Cardiac fibroblast (primary cell): ENCODE measurements around the gene AGFG1.
"Not testable (repeated sequence)": the region's sequence is repeated elsewhere in the genome, so short reads cannot be mapped to it uniquely, and the experiment has no call there.

ENCODE experiments used
- DNase-seq, 2 donors: peaks; one replicate each; pipeline versions ENCODE4 v3.0.0 to v3.0.0-alpha.2; 2010; ENCODE audit warnings: low read depth in 2 of 2
- H3K4me3 ChIP-seq, 2 donors: replicated peaks in 1 of 2; 1 replicate in 1 of 2; 2 replicates in 1 of 2; pipeline ENCODE4 v1.5.1; 2011; ENCODE audit warnings: low read depth in 2 of 2, low read length in 2 of 2, mild to moderate bottlenecking in 2 of 2, moderate library complexity in 1 of 2
- TF ChIP-seq, protein P1 (sequence below): IDR thresholded peaks from one replicate; pipeline ENCODE4 v1.5.1; 2011; ENCODE audit warnings: low read depth, mild to moderate bottlenecking, low read length, inconsistent platforms

AGFG1 gene

DNA sequence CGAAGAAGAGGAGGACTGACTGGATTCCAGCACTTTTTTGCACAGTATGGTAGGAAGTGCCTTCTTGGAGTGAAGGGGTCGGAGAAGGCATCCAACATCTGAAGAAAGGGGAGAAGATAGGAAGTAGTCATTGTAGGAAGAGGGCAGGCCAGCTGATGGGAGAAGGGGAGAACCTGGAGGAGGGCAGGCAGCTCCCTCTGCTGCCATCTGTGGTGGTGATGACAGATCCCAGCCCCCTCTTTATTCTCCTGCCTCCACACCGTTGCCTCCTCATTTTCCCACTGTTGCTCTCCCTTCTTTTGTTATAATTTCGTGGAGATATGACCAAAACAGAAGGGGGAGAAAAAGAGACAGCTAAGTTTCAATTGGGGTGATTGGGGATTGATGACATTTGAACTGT, 123.8 kb downstream of the AGFG1 start:
- no peak overlapping the region for H3K4me3 ChIP-seq
- TF ChIP-seq, protein P1, sequence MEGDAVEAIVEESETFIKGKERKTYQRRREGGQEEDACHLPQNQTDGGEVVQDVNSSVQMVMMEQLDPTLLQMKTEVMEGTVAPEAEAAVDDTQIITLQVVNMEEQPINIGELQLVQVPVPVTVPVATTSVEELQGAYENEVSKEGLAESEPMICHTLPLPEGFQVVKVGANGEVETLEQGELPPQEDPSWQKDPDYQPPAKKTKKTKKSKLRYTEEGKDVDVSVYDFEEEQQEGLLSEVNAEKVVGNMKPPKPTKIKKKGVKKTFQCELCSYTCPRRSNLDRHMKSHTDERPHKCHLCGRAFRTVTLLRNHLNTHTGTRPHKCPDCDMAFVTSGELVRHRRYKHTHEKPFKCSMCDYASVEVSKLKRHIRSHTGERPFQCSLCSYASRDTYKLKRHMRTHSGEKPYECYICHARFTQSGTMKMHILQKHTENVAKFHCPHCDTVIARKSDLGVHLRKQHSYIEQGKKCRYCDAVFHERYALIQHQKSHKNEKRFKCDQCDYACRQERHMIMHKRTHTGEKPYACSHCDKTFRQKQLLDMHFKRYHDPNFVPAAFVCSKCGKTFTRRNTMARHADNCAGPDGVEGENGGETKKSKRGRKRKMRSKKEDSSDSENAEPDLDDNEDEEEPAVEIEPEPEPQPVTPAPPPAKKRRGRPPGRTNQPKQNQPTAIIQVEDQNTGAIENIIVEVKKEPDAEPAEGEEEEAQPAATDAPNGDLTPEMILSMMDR = no peak
- DNase-seq = no peak

DNA sequence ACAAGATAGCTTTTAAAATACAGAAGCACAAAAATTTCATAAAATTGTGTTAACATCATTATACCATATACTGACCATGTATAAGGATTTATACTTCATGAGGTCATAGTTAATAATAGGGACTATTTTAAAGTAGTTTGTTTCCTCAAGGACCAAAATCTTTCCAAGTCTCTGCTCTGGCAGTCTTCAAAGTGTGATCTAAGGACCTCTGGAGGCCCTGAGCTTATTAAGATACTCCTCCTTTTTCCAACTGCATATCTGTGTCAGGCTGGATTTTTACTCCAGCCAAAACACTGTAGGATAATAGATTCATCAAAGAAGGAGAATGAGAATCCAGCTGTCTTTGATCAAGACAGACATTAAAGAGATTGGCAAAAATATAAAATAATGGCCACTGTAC, 125.1 kb downstream of the AGFG1 start:
- TF ChIP-seq, protein P1 = no peak
- DNase-seq = no peak
- no peak overlapping the region for H3K4me3 ChIP-seq

DNA sequence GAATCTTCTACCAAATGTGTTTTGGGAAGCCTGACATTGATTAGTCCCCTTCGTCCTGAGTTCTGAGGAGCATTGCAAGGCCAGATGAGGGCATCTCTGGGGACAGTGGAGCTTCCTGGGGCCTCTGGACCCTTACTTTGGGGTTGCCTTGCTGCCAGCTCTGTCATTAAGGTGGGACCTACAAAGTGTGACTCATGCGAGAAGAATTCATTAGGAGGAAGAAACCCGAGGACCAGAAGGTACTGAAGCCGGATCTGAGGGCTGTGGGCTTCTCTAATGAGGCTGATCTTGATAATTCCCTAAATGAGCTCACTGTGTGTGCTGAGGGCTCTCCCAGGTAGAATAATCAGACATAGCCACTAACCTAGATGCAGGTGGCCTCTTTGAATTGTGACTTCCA, 126.0 kb downstream of the AGFG1 start:
- peak; percentile 15 to 22 for DNase-seq
- TF ChIP-seq, protein P1 = no peak
- H3K4me3 ChIP-seq = no peak overlapping the region

DNA sequence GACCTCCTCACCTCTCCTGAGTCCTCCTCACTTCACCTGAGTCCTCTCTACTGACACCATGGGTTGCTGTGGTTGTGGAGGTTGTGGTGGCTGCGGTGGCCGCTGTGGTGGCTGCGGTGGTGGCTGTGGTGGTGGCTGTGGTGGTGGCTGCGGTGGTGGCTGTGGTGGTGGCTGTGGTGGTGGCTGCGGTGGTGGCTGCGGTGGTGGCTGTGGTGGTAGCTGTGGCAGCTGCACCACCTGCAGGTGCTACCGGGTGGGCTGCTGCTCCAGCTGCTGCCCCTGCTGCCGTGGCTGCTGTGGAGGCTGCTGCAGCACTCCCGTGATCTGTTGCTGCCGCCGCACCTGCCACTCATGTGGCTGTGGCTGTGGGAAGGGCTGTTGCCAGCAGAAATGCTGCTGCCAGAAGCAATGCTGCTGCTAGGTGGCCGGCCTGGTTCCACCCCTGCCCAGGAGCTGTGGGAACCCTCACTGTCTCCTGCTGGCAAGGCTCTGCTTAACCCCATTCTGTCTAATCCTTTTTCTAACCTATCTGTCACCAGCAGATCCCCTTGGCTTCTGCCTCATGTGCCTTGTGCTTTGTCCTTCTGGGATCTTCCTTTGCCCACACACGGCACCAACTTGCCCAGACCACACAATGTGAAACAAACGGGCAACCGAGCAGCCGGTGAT, 127.0 kb downstream of the AGFG1 start, which contains the start of gene SCYGR2:
TSS of gene SCYGR2 (plus strand) at position 59 of the 669 bp plus-strand sequence. CDS start at position 59, 0 bp downstream.
- DNase-seq, H3K4me3 ChIP-seq: not testable (repeated sequence)

DNA sequence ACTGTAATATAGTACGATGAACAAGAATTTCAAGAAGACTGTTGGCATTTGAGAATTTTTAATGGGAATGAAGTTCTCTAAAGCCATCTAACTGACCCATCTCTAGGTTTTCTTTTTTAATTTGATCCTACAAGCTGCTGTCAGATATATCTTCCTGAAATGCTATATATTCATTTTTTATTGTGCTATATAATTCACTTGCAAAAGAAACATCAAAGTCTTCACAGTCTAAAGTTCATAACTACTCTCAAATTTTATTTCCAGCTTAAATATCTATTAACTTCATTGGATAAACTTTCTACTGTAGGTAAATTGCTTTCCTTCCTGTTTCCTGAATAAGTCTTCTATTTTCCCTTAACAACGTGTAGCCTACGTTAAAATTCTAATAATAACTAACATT, 130.4 kb downstream of the AGFG1 start:
- no peak for DNase-seq
- TF ChIP-seq, protein P1 = no peak
- H3K4me3 ChIP-seq = no peak overlapping the region

DNA sequence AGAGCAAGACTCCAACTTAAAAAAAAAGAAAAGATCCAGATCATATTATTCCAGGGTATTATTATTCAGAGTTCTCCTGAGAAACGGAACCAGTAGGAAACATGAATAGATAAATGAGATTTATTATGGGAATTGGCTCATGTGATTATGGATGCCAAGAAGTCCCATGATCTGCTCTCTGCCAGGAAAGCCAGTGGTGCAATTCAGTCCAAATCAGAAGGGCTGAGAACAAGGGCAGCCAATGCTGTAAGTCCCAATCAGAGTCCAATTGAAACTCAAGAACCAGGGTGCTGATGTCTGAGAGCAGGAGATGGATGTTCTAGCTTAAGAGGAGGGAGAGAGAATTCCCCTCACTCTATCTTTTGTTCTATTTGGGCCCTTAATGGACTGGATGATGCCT, 134.5 kb downstream of the AGFG1 start:
- H3K4me3 ChIP-seq = no peak overlapping the region
- TF ChIP-seq, protein P1 = no peak
- peak in 1 of 2 donors; percentile 87 for DNase-seq

DNA sequence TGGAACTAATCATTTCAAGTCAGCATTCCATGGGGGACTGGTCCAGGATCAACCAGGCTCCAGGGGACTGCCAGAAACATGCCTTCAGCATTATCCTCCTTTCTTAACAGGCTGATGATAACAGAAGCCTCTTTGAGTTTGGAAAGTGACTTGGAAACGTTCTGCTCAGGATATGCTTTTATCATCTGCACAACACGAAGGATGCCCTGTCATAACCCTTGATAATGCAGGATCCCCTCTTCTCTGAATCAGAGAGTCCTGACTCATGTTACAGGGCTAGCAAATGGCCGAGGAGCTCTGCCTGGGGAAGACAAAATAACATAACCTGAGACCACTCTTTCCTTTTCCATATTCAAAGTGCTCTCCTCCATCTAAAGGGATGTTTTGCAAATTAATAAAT, 136.0 kb downstream of the AGFG1 start:
- no peak overlapping the region for H3K4me3 ChIP-seq

More for the DNA sequence above, 136.0 kb downstream of the AGFG1 start:
- DNase-seq = peak in 1 of 2 donors; percentile 19
- TF ChIP-seq, protein P1 = no peak
